SK-N-SH (cell line): ENCODE data around the gene GALK1. TPM values are rescaled to one million over a fixed set of nuclear protein-coding genes. Genes with fewer than 3 reads are reported as not detected.

Experiments used
- CTCF ChIA-PET: fragments of 300-600, 350-600 bp; formaldehyde crosslinking; extraction: SDS; loops from one replicate; lab custom pipeline; 2021; lab: Yijun Ruan, JAX
- POLR2A ChIA-PET: fragments of 350-600 bp; sonication (Branson Sonifier 250); formaldehyde crosslinking; extraction: SDS; loops from one replicate; lab custom pipeline; 2020; ENCODE audit warnings: antibody characterized with exemption, inconsistent platforms; lab: Yijun Ruan, JAX
- DNase-seq: peaks from one replicate; pipeline ENCODE4 v3.0.0; 2012
- H2AFZ ChIP-seq: fragments of 200-600 bp; sonication (generic); 2 replicates; pipeline ENCODE4 v1.8.1; 2016; ENCODE audit warnings: antibody characterized with exemption, mild to moderate bottlenecking, low read depth
- H3F3A ChIP-seq: fragments of 200-600 bp; sonication (generic); replicated peaks from 2 replicates; pipeline ENCODE3; 2016; ENCODE audit warnings: antibody characterized with exemption, mild to moderate bottlenecking; ENCODE audit not compliant: insufficient read depth
- H3K27ac ChIP-seq, 2 experiments: fragments of 200-500 bp in 1 of 2; fragments of 200-600 bp in 1 of 2; sonication (Bioruptor generic) in 1 of 2; sonication (generic), shearing (Covaris generic) in 1 of 2; 2 replicates each; pipeline versions ENCODE4 v1.5.1 to v1.6.1; 2014 to 2016; ENCODE audit warnings: low read depth in 2 of 2, inconsistent platforms in 1 of 2, low read length in 1 of 2, mild to moderate bottlenecking in 1 of 2, mixed read lengths in 1 of 2
- H3K27me3 ChIP-seq: fragments of 200-600 bp; sonication (generic), shearing (Covaris generic); 2 replicates; pipeline ENCODE4 v1.6.1; 2016; ENCODE audit warnings: mixed run types; ENCODE audit not compliant: insufficient read depth
- H3K36me3 ChIP-seq, 2 experiments: fragments of 200-500 bp in 1 of 2; fragments of 200-600 bp in 1 of 2; sonication (Bioruptor generic) in 1 of 2; sonication (generic) in 1 of 2; replicated peaks in 1 of 2; 2 replicates each; pipeline versions ENCODE3 to v1.5.1; 2014 to 2016; ENCODE audit warnings: low read length in 1 of 2, mild to moderate bottlenecking in 1 of 2; ENCODE audit not compliant: insufficient read depth in 2 of 2, control insufficient read depth in 1 of 2
- H3K4me1 ChIP-seq, 2 experiments: fragments of 200-500 bp in 1 of 2; fragments of 200-600 bp in 1 of 2; sonication (Bioruptor generic) in 1 of 2; sonication (generic), shearing (Covaris generic) in 1 of 2; 2 replicates each; pipeline versions ENCODE4 v1.5.1 to v1.6.1; 2014 to 2016; ENCODE audit warnings: low read depth in 1 of 2, low read length in 1 of 2, mixed run types in 1 of 2; ENCODE audit not compliant: insufficient read depth in 2 of 2, control insufficient read depth in 1 of 2
- H3K4me2 ChIP-seq: fragments of 200-600 bp; sonication (generic), shearing (Covaris generic); 2 replicates; pipeline ENCODE4 v1.6.1; 2017; ENCODE audit warnings: mixed run types
- H3K4me3 ChIP-seq, 2 experiments: fragments of 200-500 bp in 1 of 2; fragments of 200-600 bp in 1 of 2; sonication (Bioruptor generic) in 1 of 2; sonication (generic), shearing (Covaris generic) in 1 of 2; 2 replicates each; pipeline versions ENCODE4 v1.5.1 to v1.8.1; 2014 to 2016; ENCODE audit warnings: low read depth in 2 of 2, inconsistent platforms in 1 of 2, low read length in 1 of 2, mild to moderate bottlenecking in 1 of 2, mixed read lengths in 1 of 2, moderate library complexity in 1 of 2
- H3K79me2 ChIP-seq: fragments of 200-600 bp; sonication (generic); 2 replicates; pipeline ENCODE4 v1.8.1; 2017; ENCODE audit warnings: mild to moderate bottlenecking; ENCODE audit not compliant: insufficient read depth
- H3K9ac ChIP-seq: fragments of 200-600 bp; sonication (generic); 2 replicates; pipeline ENCODE4 v1.6.1; 2017; ENCODE audit warnings: mixed run types
- H3K9me2 ChIP-seq: fragments of 200-600 bp; sonication (generic); 2 replicates; pipeline ENCODE4 v1.6.1; 2017; ENCODE audit warnings: mixed run types
- H3K9me3 ChIP-seq: fragments of 200-600 bp; sonication (generic); 2 replicates; pipeline ENCODE4 v1.6.1; 2017; ENCODE audit warnings: mixed run types, mild to moderate bottlenecking, moderate library complexity
- H4K20me1 ChIP-seq: fragments of 200-600 bp; sonication (generic); 2 replicates; pipeline ENCODE4 v1.6.1; 2017; ENCODE audit warnings: mild to moderate bottlenecking, mixed run types; ENCODE audit not compliant: insufficient read depth
- ELF1 ChIP-seq: IDR thresholded peaks from 2 replicates; pipeline ENCODE4 v1.4.0; 2012
- EZH2phosphoT487 ChIP-seq: fragments of 200-600 bp; sonication (generic); IDR thresholded peaks from 2 replicates; pipeline ENCODE4 v1.6.1; 2017; ENCODE audit warnings: low read depth, mixed run types, mild to moderate bottlenecking, antibody characterized with exemption, moderate library complexity, borderline replicate concordance
- FOXM1 ChIP-seq: IDR thresholded peaks from 2 replicates; pipeline ENCODE4 v1.4.0; 2012; ENCODE audit warnings: low read depth, mild to moderate bottlenecking
- JUND ChIP-seq: IDR thresholded peaks from 2 replicates; pipeline ENCODE4 v1.4.0; 2012
- NRF1 ChIP-seq: IDR thresholded peaks from 2 replicates; pipeline ENCODE4 v1.6.1; 2012; ENCODE audit warnings: low read depth, mild to moderate bottlenecking, low read length
- RFX5 ChIP-seq: IDR thresholded peaks from 2 replicates; pipeline ENCODE4 v1.6.1; 2012; ENCODE audit warnings: mild to moderate bottlenecking, improper control_type of control experiment, low read length
- SIN3A ChIP-seq: IDR thresholded peaks from 2 replicates; pipeline ENCODE4 v1.6.1; 2012; ENCODE audit warnings: low read depth, mild to moderate bottlenecking, low read length, moderate library complexity, borderline replicate concordance
- TCF12 ChIP-seq: IDR thresholded peaks from 2 replicates; pipeline ENCODE4 v1.4.0; 2012
- TEAD4 ChIP-seq: IDR thresholded peaks from 2 replicates; pipeline ENCODE4 v1.4.0; 2012; ENCODE audit warnings: mild to moderate bottlenecking, borderline replicate concordance; ENCODE audit not compliant: insufficient read depth
- WGBS: methylation state at CpG from one replicate; pipeline ENCODE4 v1.1.6; 2017; ENCODE audit warnings: low lambda C conversion rate; 5-methylcytosine and 5-hydroxymethylcytosine counted together
- polyA plus RNA-seq, 3 experiments: library from polyadenylated mRNA; depleted of rRNA; stranded (reverse); fragments of >200 nt; gene quantifications; 2 replicates each; pipeline ENCODE4 v1.2.3, GENCODE V29; 2012
- TF ChIP-seq, protein P1 (sequence below): fragments of 150-350 bp; IDR thresholded peaks from 2 replicates; pipeline ENCODE4 v1.6.1; 2016; ENCODE audit warnings: mild to moderate bottlenecking, low read depth, low read length
- TF ChIP-seq, protein P2 (sequence below): fragments of 150-350 bp; IDR thresholded peaks from 2 replicates; pipeline ENCODE4 v1.6.1; 2017; ENCODE audit warnings: antibody characterized with exemption, low read length, low read depth, borderline replicate concordance
- TF ChIP-seq, protein P3 (sequence below): IDR thresholded peaks from 2 replicates; pipeline ENCODE4 v1.4.0; 2012; ENCODE audit warnings: low read depth

Gene GALK1
- polyA plus RNA-seq, 1 of the 3 experiments (the other 2 are of a cell fraction) = 36.5 TPM

DNA sequence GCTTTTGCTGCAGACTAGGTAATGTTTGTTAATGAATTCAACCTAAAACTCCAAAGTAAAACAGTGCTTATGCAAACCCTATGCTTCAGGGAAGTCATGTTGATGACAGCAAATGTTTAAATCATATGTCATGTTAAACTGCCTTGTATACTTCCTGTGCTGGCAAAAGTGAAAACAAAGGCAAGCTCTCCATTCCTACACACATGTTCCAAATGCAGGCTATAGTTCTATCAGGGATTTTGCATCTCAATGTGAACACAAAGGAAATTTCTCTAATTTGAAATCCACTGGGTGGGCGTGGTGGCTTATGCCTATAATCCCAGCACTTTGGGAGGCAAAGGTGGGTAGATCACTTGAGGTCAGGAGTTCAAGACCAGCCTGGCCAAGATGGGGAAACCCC, 38.9 kb upstream of the GALK1 start:
- Histone ChIP-seq H3K4me3 (no peak overlapping the region), H3K36me3 (no peaks in the 10 kb centered on the region), H4K20me1 (no peaks in the 10 kb centered on the region), H3K9me2 (no peaks in the 10 kb centered on the region), H3K27me3 (no peaks in the 10 kb centered on the region), H3K9me3 (no peaks in the 10 kb centered on the region), H3K9ac (no peak overlapping the region), H2AFZ (no peak overlapping the region), H3F3A (no peaks in the 10 kb centered on the region), H3K4me2 (no peak overlapping the region), H3K79me2 (peaks cover 64% of the 10 kb centered on the region; the same call in 1 of the 2 replicates), H3K4me1 (peaks cover 0 to 2% of the 10 kb centered on the region in 2 experiments; a peak in 1 of 4 replicates), H3K27ac (no peak overlapping the region)
- WGBS = 95% methylated on average over 1 of the region's 1 CpG
- DNase-seq = no peak
- ChIA-PET POLR2A (interaction anchor here (1.3 to 1.7 kb wide), 3 partner anchors 18 to 24 kb away, joined by 4 to 5 read pairs (median 4); a partner anchor contains a TSS), CTCF (interaction anchor here (0.9 to 3.4 kb wide), 10 partner anchors 9 to 476 kb away, joined by 3 to 24 read pairs (median 6); partner anchors contain the start of gene SMIM5)
- TF ChIP-seq FOXM1 (no peak), RFX5 (no peak), SIN3A (no peak), EZH2phosphoT487 (no peak), ELF1 (no peak), NRF1 (no peak), JUND (no peak)
- TF ChIP-seq, protein P1, sequence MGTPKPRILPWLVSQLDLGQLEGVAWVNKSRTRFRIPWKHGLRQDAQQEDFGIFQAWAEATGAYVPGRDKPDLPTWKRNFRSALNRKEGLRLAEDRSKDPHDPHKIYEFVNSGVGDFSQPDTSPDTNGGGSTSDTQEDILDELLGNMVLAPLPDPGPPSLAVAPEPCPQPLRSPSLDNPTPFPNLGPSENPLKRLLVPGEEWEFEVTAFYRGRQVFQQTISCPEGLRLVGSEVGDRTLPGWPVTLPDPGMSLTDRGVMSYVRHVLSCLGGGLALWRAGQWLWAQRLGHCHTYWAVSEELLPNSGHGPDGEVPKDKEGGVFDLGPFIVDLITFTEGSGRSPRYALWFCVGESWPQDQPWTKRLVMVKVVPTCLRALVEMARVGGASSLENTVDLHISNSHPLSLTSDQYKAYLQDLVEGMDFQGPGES = no peak
- TF ChIP-seq, protein P2, sequence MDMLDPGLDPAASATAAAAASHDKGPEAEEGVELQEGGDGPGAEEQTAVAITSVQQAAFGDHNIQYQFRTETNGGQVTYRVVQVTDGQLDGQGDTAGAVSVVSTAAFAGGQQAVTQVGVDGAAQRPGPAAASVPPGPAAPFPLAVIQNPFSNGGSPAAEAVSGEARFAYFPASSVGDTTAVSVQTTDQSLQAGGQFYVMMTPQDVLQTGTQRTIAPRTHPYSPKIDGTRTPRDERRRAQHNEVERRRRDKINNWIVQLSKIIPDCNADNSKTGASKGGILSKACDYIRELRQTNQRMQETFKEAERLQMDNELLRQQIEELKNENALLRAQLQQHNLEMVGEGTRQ = no peak
- TF ChIP-seq, protein P3, sequence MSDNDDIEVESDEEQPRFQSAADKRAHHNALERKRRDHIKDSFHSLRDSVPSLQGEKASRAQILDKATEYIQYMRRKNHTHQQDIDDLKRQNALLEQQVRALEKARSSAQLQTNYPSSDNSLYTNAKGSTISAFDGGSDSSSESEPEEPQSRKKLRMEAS = no peak

DNA sequence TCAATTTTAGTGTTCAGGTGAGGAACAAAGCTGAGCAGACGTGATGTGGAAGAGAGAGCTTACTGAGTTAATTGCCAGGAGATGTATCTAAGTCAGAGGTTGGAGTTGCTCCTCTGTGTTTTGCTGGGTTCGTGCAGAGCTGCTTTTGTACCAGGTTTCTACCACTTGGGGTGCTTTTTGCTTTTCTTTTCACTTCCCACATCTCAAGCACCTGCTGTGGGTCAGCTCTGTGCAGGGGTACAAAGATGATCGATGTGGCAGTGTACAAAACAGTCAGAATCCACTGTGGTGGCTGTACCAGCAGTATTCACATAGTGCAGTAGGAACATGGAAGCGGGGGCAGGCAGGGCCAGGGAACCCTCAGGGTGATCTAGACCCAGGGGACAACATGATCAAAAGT, 34.4 kb upstream of the GALK1 start:
- CTCF ChIA-PET = interaction anchor here (1.0 to 10.7 kb wide), 8 partner anchors 9 to 206 kb away, joined by 3 to 82 read pairs (median 4); a partner anchor contains a TSS
- Histone ChIP-seq H3K4me3 (no peak overlapping the region), H3K27me3 (no peaks in the 10 kb centered on the region), H3K79me2 (peaks cover 73% of the 10 kb centered on the region), H3K36me3 (peaks cover 7 to 25% of the 10 kb centered on the region in 2 experiments), H3K4me1 (no peaks in the 10 kb centered on the region), H3K9ac (no peak overlapping the region), H3K4me2 (no peak overlapping the region), H3K27ac (no peak overlapping the region), H2AFZ (no peak overlapping the region), H3K9me2 (no peaks in the 10 kb centered on the region), H4K20me1 (no peaks in the 10 kb centered on the region), H3F3A (peaks cover 3% of the 10 kb centered on the region), H3K9me3 (no peaks in the 10 kb centered on the region)
- WGBS = 95% methylated on average over 4 of the region's 4 CpGs
- TF ChIP-seq, protein P1 = no peak
- TF ChIP-seq TEAD4 = no peak
- no peak for TF ChIP-seq TCF12
- POLR2A ChIA-PET = interaction anchor here (0.7 to 1.0 kb wide), 2 partner anchors 9 to 36 kb away, joined by 3 read pairs; no protein-coding TSS in a partner anchor
- no peak for DNase-seq
